Occipital lobe (tissue), 3 donors: ENCODE results near the gene UBE2D2. TPM values are rescaled to one million over a fixed set of nuclear protein-coding genes. Genes with fewer than 3 reads are reported as not detected.

Experiments
- DNase-seq: peaks from one replicate; lab custom pipeline; 2025; lab: John Stamatoyannopoulos, UW
- small RNA-seq: library from RNA; depleted of rRNA; stranded (forward); fragments of <200 nt; gene quantifications from one replicate; pipeline ENCODE3, GENCODE V24; 2014
- total RNA-seq: library from RNA; depleted of rRNA; stranded (reverse); fragments of >200 nt; gene quantifications from one replicate; pipeline ENCODE4 v1.2.3, GENCODE V29; 2014

The UBE2D2 gene
- total RNA-seq, 1 donor from 2014 or later, result 124 TPM

DNA sequence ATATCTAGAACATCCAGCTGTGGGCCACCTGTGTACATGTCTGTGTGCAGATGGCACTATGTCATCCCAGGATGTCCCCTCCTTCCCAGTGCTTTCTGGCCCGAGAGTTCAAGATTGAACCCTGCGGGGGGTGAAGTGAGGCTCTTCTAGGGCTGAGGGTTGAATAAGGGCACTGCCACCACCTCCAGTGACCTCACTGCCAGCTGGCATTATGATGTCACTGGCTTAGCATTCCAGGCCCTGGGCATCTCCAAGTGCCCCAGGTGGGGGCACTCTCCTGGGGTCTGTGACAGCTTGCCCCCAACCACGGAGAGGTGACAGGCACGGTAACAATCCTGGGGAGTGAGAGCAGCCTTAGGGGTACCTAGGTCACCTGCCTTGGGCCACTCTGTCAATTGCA is 114.1 kb downstream of the UBE2D2 start:
- no peak for DNase-seq

- DNase-seq, result no peak
Observed at GRCh38 chr5:139675825-139676224, 114.7 kb downstream of the UBE2D2 start.

GRCh38 chr5:139676406-139676805 is 115.3 kb downstream of the UBE2D2 start:
- no peak for DNase-seq

- DNase-seq, result peak; percentile 89
Observed at GRCh38 chr5:139676951-139677735, 116.0 kb downstream of the UBE2D2 start.

Small RNAs within 50 kb of the gene (small RNA-seq; reads per million reads assigned to genes)
- gene RF00019, result not detected

Other genes with a start within 250 kb of the UBE2D2 start
- gene PAIP2, start 219.5 kb upstream of the UBE2D2 start, total RNA-seq, result 111 TPM
- not detected for gene SLC23A1, start 178.0 kb upstream of the UBE2D2 start, total RNA-seq
- gene MZB1, start 171.4 kb upstream of the UBE2D2 start, total RNA-seq, result not detected
- gene PROB1, start 166.2 kb upstream of the UBE2D2 start, total RNA-seq, result 0.16 TPM
- gene SPATA24, start 157.2 kb upstream of the UBE2D2 start, total RNA-seq, result 3.6 TPM
- 46.6 TPM for gene DNAJC18, start 121.8 kb upstream of the UBE2D2 start, total RNA-seq
- 5.5 TPM for gene ECSCR, start 98.6 kb upstream of the UBE2D2 start, total RNA-seq
- not detected for gene SMIM33, start 90.3 kb upstream of the UBE2D2 start, total RNA-seq
- gene STING1, start 78.6 kb upstream of the UBE2D2 start, total RNA-seq, result 3.6 TPM
- gene CXXC5, start 87.0 kb downstream of the UBE2D2 start, total RNA-seq, result 37.1 TPM
- 17.0 TPM for gene PSD2, start 234.5 kb downstream of the UBE2D2 start, total RNA-seq